NCI-H2171 (cell line): ENCODE measurements around the gene ACAT2.
"Not testable (repeated sequence)": the region's sequence is repeated elsewhere in the genome, so short reads cannot be mapped to it uniquely, and the experiment has no call there.

Experiments used
- DNase-seq: peaks from one replicate; lab custom pipeline; 2025; lab: John Stamatoyannopoulos, UW

ACAT2 gene

GRCh38 chr6:159730332-159730676 lies 31.5 kb upstream of the ACAT2 start:
- no peak for DNase-seq

GRCh38 chr6:159732550-159732949 lies 29.3 kb upstream of the ACAT2 start:
- not testable (repeated sequence) for DNase-seq

GRCh38 chr6:159733395-159733794 lies 28.4 kb upstream of the ACAT2 start:
- not testable (repeated sequence) for DNase-seq

GRCh38 chr6:159736908-159737307 lies 24.9 kb upstream of the ACAT2 start:
- no peak for DNase-seq

- DNase-seq, result no peak
Observed at GRCh38 chr6:159739341-159739740, 22.5 kb upstream of the ACAT2 start.

GRCh38 chr6:159742165-159742564 lies 19.7 kb upstream of the ACAT2 start:
- no peak for DNase-seq

GRCh38 chr6:159745081-159745480 lies 16.8 kb upstream of the ACAT2 start:
- DNase-seq, result no peak

GRCh38 chr6:159746759-159747158 lies 15.1 kb upstream of the ACAT2 start:
- no peak for DNase-seq

- not testable (repeated sequence) for DNase-seq
Observed at GRCh38 chr6:159748127-159748526, 13.7 kb upstream of the ACAT2 start.

- DNase-seq, result no peak
Observed at GRCh38 chr6:159751448-159751847, 10.4 kb upstream of the ACAT2 start.

- no peak for DNase-seq
Observed at GRCh38 chr6:159753081-159753872, 8.6 kb upstream of the ACAT2 start.

GRCh38 chr6:159754401-159754800 lies 7.4 kb upstream of the ACAT2 start:
- DNase-seq, result no peak

GRCh38 chr6:159754959-159755914 lies 6.6 kb upstream of the ACAT2 start:
- DNase-seq, result no peak

- DNase-seq, result no peak
Observed at GRCh38 chr6:159756508-159756907, 5.3 kb upstream of the ACAT2 start.

GRCh38 chr6:159758031-159759001 lies 3.5 kb upstream of the ACAT2 start:
- no peak for DNase-seq

- no peak for DNase-seq
Observed at GRCh38 chr6:159759645-159760044, 2.2 kb upstream of the ACAT2 start.

- no peak for DNase-seq
Observed at GRCh38 chr6:159760602-159761057, 1.2 kb upstream of the ACAT2 start.

GRCh38 chr6:159761129-159761872 lies 544 bp upstream of the ACAT2 start:
- DNase-seq, result no peak

- DNase-seq, result no peak
Observed at GRCh38 chr6:159762681-159763293, 942 bp downstream of the ACAT2 start.

- no peak for DNase-seq
Observed at GRCh38 chr6:159766906-159767305, 5.1 kb downstream of the ACAT2 start.

GRCh38 chr6:159769470-159769869 lies 7.6 kb downstream of the ACAT2 start:
- DNase-seq, result no peak
